HS-27A (cell line): ENCODE data around the gene ASNS.
"Not testable (repeated sequence)": the region's sequence is repeated elsewhere in the genome, so short reads cannot be mapped to it uniquely, and the experiment has no call there.

Source experiments
- DNase-seq: peaks from one replicate; pipeline ENCODE4 v3.0.0-alpha.2; 2012; ENCODE audit warnings: low read depth, missing footprints

The ASNS gene

DNA sequence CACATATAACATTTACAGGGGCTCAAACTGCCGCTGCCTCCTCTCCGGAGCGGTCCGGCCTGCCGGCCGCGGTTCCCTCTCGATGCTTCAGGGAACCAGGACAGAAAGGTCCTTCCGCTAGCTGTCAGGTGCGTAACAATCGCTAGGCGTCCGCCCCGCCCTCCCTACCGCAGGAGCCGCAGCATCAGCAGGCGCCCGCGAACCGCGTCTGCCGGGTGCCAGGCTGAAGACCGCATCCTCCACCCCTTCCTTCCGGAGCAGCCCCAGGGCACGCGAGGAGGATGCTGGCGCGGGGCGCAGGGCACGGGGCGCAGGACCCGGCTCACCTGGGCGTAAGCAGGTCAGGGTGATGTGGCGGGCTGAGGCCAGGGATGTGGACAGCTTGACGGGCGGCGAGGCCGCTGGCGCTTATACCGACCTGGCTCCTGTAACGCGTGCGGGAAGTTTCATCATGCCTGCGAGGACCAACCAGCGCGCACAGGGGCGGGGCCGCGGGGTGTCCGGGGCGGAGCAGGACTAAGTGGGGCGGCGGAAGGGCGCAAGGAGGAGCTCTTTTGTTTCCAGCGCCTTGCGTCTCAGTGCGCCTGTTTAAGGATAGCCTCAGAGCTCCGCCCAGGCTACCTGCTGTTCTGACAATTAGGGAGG lies at the start of gene ASNS:
ASNS (minus strand) TSS at position 384 of the 645 bp plus-strand sequence. CDS start 3,252 bp downstream, outside the sequence.
- DNase-seq: peak; percentile 42

DNA sequence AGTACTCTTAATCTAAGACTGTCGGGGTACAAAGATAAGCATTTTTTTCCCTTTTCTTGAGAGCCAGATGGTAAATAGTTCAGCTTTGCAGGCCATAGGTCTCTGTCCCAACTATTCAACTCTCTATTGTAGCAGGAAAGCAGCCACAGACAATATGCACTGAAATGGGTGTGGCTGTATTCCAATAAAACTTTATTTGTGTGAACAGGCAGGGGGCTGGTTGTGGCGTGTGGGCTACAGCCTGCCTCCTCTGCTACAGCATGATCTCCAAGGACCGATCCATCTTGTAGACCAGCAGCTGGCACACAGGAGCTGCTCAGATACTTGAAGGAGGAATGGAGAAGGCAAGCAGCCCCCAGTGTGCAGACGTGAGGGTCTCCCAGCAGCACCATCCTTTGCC lies 49.0 kb upstream of the ASNS start:
- DNase-seq: not testable (repeated sequence)

GRCh38 chr7:97915267-97915666 lies 43.1 kb upstream of the ASNS start:
- DNase-seq: not testable (repeated sequence)

- not testable (repeated sequence) for DNase-seq
These were observed 40.1 kb upstream of the ASNS start for GRCh38 chr7:97912294-97912693.

- DNase-seq: not testable (repeated sequence)
These were observed 24.7 kb upstream of the ASNS start for GRCh38 chr7:97896893-97897292.

- DNase-seq: not testable (repeated sequence)
These were observed 19.5 kb upstream of the ASNS start for GRCh38 chr7:97891721-97892120.

- DNase-seq: not testable (repeated sequence)
These were observed 7.3 kb upstream of the ASNS start for GRCh38 chr7:97879527-97879926.

DNA sequence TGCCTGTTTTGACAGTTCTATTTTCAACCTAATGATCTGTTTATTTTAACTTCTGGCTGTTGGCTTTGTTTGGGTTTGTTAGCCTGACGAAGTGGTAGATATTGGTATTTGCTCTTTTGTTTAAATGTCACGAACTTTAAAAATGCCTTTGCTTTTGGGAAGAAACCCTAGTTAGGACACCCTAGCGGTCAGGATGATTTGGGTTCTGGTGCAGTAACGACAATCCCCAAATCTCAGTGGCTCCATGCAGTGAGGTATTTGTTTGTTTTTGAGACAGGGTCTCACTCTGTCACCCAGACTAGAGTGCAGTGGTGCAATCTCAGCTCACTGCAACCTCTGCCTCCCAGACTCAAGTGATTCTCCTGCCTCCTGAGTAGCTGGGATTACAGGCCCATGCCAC lies 2.7 kb upstream of the ASNS start:
- not testable (repeated sequence) for DNase-seq

GRCh38 chr7:97873606-97874005 lies 1.4 kb upstream of the ASNS start:
- DNase-seq: no peak

DNA sequence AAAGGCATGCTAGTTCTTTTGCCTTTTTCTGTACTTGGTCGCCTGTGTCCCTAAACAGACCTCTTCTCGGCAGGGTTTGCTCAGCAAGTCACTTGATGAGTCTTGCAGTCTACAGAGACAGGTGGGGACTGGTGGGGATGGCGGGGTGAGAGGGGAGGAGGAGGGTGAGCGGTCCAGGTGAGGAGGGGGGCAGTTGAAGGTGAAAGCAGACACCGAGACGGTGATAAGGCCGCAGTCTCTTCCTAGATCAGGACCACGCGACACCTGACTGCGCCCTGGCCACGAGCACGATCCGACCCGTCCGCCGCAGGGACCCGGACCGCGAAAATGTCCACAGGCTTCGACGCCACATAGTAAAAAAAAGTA lies 566 bp downstream of the ASNS start:
- no peak for DNase-seq

- no peak for DNase-seq
These were observed 3.4 kb downstream of the ASNS start for GRCh38 chr7:97868788-97869187.

DNA sequence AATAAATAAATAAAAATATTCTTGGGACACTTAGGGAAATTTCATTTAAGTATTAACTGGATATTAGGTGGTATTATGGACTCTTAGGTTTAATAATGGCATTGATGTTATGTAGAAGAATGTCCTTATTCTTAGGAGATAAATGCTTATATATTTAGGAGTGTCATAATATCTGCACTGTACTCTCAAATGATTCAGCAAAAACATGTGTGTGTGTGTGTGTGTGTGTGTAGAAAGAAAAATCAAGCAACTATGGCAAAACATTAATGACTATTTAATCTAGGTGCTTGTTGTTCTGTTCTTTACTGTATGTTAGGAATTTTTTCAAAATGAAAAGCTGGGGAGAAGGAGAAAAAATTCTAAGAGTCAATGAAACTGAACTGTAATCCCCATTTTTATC lies 3.9 kb downstream of the ASNS start:
- DNase-seq: no peak

DNA sequence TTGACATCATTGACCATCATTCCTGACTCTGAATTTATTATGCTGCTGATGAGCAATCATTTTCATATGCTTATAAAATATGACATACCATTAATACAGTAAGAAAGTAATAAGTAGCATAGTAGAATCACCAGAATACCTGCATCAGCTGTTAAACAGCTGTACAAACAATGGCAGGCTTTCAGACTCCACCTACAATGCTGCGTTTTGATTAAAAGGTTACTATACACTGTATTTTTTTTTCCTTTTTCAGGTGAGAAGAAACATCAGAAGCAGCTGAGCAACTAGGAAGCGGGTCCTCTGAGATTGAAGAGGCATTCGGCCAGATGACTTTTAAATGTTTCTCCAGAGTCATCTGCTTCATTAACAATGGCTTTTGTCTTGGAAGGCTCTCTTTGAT lies 7.1 kb downstream of the ASNS start:
- no peak for DNase-seq

DNA sequence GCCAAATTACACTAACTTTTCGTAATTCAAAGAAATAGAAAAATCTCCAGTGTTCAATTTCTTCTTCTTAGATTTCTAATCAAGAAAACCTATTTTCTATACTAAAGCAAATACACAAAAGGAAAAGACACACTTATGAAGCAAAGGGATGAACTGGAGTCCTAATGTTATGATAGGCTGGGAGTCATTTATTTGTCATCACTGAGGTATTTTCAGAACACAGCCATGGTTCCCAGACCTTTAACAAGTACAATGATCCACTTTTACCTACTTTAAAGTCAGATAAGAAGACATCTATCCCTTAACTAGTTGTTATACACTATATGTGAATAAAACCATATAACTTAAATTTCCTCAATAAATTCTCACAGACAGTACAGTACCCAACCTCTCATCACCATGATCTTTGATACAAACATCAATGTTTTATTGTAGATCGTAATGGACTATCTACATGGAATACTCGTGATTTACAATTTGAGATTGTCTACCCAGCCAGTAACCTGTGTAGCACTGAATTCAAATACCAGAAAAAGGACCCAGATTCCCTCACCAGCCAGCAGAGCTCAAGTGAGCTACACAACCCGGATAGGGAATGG lies 12.5 kb downstream of the ASNS start:
- no peak for DNase-seq

DNA sequence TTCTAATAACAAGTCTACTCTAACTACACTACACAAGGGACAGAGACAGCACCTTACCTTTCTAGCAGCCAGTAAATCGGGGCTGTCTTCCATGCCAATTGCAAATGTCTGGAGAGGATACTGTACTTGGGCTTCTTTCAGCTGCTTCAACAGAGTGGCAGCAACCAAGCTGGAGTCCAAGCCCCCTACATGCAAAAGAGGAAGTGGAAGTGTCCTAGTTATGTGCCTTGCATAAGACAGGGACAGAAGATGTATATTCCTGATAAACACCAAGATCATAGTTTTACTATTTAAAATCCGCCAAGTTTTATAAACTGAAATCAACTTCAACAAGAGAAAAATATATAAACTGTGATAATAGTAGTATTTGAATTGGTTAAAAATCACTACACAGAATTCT lies 14.0 kb downstream of the ASNS start:
- DNase-seq: no peak

GRCh38 chr7:97857544-97857943 lies 14.7 kb downstream of the ASNS start:
- DNase-seq: no peak

GRCh38 chr7:97851683-97852082 lies 20.5 kb downstream of the ASNS start:
- DNase-seq: no peak

DNA sequence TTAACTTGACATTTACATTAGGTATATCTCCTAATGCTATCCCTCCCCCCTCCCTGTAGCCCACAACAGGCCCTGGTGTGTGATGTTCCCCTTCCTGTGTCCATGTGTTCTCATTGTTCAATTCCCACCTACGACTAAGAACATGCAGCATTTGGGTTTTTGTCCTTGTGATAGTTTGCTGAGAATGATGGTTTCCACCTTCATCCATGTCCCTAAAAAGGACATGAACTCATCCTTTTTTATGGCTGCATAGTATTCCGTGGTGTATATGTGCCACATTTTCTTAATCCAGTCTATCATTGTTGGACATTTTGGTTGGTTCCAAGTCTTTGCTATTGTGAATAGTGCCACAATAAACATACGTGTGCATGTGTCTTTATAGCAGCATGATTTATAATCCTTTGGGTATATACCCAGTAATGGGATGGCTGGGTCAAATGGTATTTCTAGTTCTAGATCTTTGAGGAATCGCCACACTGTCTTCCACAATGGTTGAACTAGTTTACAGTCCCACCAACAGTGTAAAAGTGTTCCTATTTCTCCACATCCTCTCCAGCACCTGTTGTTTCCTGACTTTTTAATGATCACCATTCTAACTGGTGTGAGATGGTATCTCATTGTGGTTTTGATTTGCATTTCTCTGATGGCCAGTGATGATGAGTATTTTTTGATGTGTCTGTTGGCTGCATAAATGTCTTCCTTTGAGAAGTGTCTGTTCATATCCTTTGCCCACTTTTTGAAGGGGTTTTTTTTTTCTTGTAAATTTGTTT lies 21.8 kb downstream of the ASNS start:
- DNase-seq: not testable (repeated sequence)

- no peak for DNase-seq
These were observed 24.4 kb downstream of the ASNS start for GRCh38 chr7:97847791-97848190.

GRCh38 chr7:97846945-97847344 lies 25.3 kb downstream of the ASNS start:
- DNase-seq: no peak

DNA sequence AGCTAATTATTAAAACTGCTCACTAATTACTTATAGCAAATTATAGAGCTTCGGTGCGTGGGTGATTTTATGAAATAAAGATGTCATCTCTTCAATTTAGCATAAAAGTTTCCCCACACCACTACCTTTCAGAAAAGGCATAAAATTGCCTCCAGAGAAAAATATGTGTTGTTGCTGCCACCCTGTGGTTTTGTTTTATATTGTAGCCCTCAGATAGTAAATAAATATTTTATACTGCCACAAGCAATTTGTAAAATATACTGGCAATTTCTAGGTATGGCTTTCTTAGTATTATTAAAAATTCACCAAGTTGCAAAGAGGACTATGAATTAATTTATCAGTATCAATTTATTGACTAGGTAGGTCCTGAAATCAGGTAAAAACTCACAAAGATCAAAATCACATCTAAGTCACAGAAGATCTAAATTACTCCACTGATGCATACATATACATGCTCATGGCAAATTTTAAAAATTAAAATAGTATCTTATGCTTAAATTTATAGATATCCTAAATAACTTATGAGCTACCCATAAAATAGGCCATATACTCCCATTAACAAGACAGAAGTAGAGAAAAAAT lies 26.5 kb downstream of the ASNS start:
- no peak for DNase-seq

DNA sequence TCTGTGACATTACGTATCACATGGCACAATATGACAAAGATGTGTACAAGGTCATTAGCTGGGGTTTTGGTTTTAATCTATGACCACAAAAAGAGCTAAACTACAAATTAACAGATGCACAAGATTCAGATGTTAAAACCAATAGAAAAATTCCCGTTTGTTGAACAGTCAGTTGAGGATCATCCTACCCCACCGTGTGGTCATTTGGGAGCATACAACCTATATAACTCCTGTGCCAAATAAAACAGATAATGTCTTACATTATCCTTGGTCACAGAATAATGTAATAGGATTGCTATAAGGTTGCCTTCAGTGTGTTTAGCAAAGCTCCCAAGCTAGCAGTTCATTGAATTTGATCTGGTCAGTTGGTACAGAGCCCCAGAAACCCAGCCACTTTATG lies 28.2 kb downstream of the ASNS start:
- no peak for DNase-seq

GRCh38 chr7:97842772-97843345 lies 29.3 kb downstream of the ASNS start:
- no peak for DNase-seq
